GM12892 (cell line): ENCODE results near the gene GTPBP4.

Source experiments
- POLR2A ChIP-seq: IDR thresholded peaks from 2 replicates; pipeline ENCODE4 v1.6.1; 2011; ENCODE audit warnings: low read depth, low read length, control low read depth
- POLR2AphosphoS5 ChIP-seq: IDR thresholded peaks from 2 replicates; pipeline ENCODE4 v1.6.1; 2011; ENCODE audit warnings: low read depth, low read length, control low read depth
- TAF1 ChIP-seq: IDR thresholded peaks from 2 replicates; pipeline ENCODE4 v1.6.1; 2011; ENCODE audit warnings: low read depth, mild to moderate bottlenecking, control low read depth, low read length, borderline replicate concordance

GRCh38 chr10:1049425-1049958, 61.3 kb downstream of the GTPBP4 start:
- TF ChIP-seq TAF1 (peak; percentile 43; the same call in 1 of the 2 replicates), POLR2AphosphoS5 (no peak), POLR2A (no peak)
